Left ventricle myocardium inferior (tissue), 1 donor: ENCODE results near the gene MAML2. TPM values are rescaled to one million over a fixed set of nuclear protein-coding genes. Genes with fewer than 3 reads are reported as not detected.

Experiments used
- microRNA-seq: library from miRNA; unstranded; fragments of <30 nt; microRNA quantifications from one replicate; pipeline ENCODE4 v1.2.0, GENCODE V29; 2020
- total RNA-seq: library from RNA; stranded (reverse); fragmentation: NEBNext Ultra II Directional; extraction: Animal tissue kit (Norgen Biotek cat#: 25700); gene quantifications from one replicate; pipeline ENCODE4 v1.2.1, GENCODE V29; 2021
- donor health status: DM: no; HTN: yes; CAD: no; lungs with severe emphysema.

The MAML2 gene
- total RNA-seq, 1 donor from 2014 or later, result 4.5 TPM

Small RNA genes within 50 kb of the gene (microRNA-seq; reads per million reads assigned to microRNA genes)
- not detected for gene MIR1260B

Other genes with a start within 250 kb of the MAML2 start
- gene CCDC82, start 46.7 kb upstream of the MAML2 start, total RNA-seq, result 15.9 TPM
- 6.3 TPM for gene JRKL, start 46.8 kb upstream of the MAML2 start, total RNA-seq